Muscle of leg (tissue), 11 donors: ENCODE measurements around the gene TPBGL. TPM values are rescaled to one million over a fixed set of nuclear protein-coding genes. Genes with fewer than 3 reads are reported as not detected.

Source experiments
- DNase-seq: peaks from one replicate; pipeline ENCODE4 v3.0.0; 2013
- H3K27ac ChIP-seq: one replicate; pipeline ENCODE4 v1.5.1; 2013; ENCODE audit warnings: mild to moderate bottlenecking, low read length, control low read depth
- H3K27me3 ChIP-seq: one replicate; pipeline ENCODE4 v1.6.1; 2013; ENCODE audit warnings: low read length; ENCODE audit not compliant: control insufficient read depth, insufficient read depth
- H3K36me3 ChIP-seq: one replicate; pipeline ENCODE4 v1.6.1; 2013; ENCODE audit warnings: low read length; ENCODE audit not compliant: control insufficient read depth, insufficient read depth
- H3K4me1 ChIP-seq: one replicate; pipeline ENCODE4 v1.6.1; 2013; ENCODE audit warnings: low read length; ENCODE audit not compliant: control insufficient read depth, insufficient read depth
- H3K4me3 ChIP-seq: one replicate; pipeline ENCODE4 v1.5.1; 2013; ENCODE audit warnings: low read length, control low read depth
- H3K9me3 ChIP-seq: replicated peaks from 2 replicates; pipeline ENCODE4 v1.6.1; 2013; ENCODE audit warnings: low read depth, low read length; ENCODE audit not compliant: control insufficient read depth
- WGBS: methylation state at CpG from one replicate; pipeline ENCODE4 v1.1.5; 2013; ENCODE audit warnings: missing lambda C conversion rate; ENCODE audit not compliant: insufficient coverage; 5-methylcytosine and 5-hydroxymethylcytosine counted together
- polyA plus RNA-seq, 8 donors: library from polyadenylated mRNA; unstranded; fragments of 120-200 nt; gene quantifications; one replicate each; pipeline versions ENCODE4 v1.2.1 to v1.2.3, GENCODE V29; 2013; ENCODE audit warnings: inconsistent platforms in 1 of 8, low replicate concordance in 1 of 8; ENCODE audit not compliant: insufficient read length in 8 of 8, insufficient read depth in 1 of 8
- total RNA-seq: library from RNA; stranded (reverse); fragments of 120-200 nt; gene quantifications from one replicate; pipeline ENCODE4 v1.2.4, GENCODE V29; 2013

Gene TPBGL
- total and polyA plus RNA-seq, 9 donors, result 0.08 to 0.37 (median 0.21) TPM; not detected in 1

- Histone ChIP-seq H3K27ac (no peak overlapping the region), H3K4me1 (peaks cover 7% of the 10 kb centered on the region), H3K36me3 (peaks cover 50% of the 10 kb centered on the region), H3K4me3 (no peak overlapping the region), H3K27me3 (no peaks in the 10 kb centered on the region), H3K9me3 (no peaks in the 10 kb centered on the region)
- WGBS, result 12% methylated on average over 8 of the region's 9 CpGs
- DNase-seq, result peak; percentile 85
These were observed 39.7 kb downstream of the TPBGL start for GRCh38 chr11:75280227-75280701.

- Histone ChIP-seq H3K4me3 (no peak overlapping the region), H3K27ac (no peak overlapping the region), H3K9me3 (no peaks in the 10 kb centered on the region), H3K36me3 (peaks cover 57% of the 10 kb centered on the region), H3K4me1 (peaks cover 7% of the 10 kb centered on the region), H3K27me3 (no peaks in the 10 kb centered on the region)
- 83% methylated on average over 12 of the region's 15 CpGs for WGBS
- no peak for DNase-seq
These were observed 40.3 kb downstream of the TPBGL start for GRCh38 chr11:75280770-75281468.

GRCh38 chr11:75281469-75282095, 41.0 kb downstream of the TPBGL start:
- Histone ChIP-seq H3K4me1 (peaks cover 7% of the 10 kb centered on the region), H3K4me3 (no peak overlapping the region), H3K9me3 (no peaks in the 10 kb centered on the region), H3K27me3 (no peaks in the 10 kb centered on the region), H3K36me3 (peaks cover 58% of the 10 kb centered on the region), H3K27ac (no peak overlapping the region)
- WGBS, result 89% methylated on average over 6 of the region's 10 CpGs
- no peak for DNase-seq

GRCh38 chr11:75283391-75283931, 42.9 kb downstream of the TPBGL start:
- H3K9me3 ChIP-seq, result no peaks in the 10 kb centered on the region
- no peaks in the 10 kb centered on the region for H3K27me3 ChIP-seq
- no peak overlapping the region for H3K27ac ChIP-seq
- peaks cover 5% of the 10 kb centered on the region for H3K4me1 ChIP-seq
- WGBS, result 80% methylated on average over 10 of the region's 16 CpGs
- DNase-seq, result no peak
- H3K4me3 ChIP-seq, result no peak overlapping the region
- H3K36me3 ChIP-seq, result peaks cover 47% of the 10 kb centered on the region

GRCh38 chr11:75285776-75286360, 45.3 kb downstream of the TPBGL start:
- Histone ChIP-seq H3K9me3 (no peaks in the 10 kb centered on the region), H3K4me1 (no peaks in the 10 kb centered on the region)
- 77% methylated on average over 3 of the region's 5 CpGs for WGBS

GRCh38 chr11:75286826-75287465, 46.4 kb downstream of the TPBGL start:
- Histone ChIP-seq H3K27ac (no peak overlapping the region), H3K36me3 (peaks cover 26% of the 10 kb centered on the region), H3K9me3 (no peaks in the 10 kb centered on the region), H3K4me1 (no peaks in the 10 kb centered on the region), H3K27me3 (no peaks in the 10 kb centered on the region), H3K4me3 (no peak overlapping the region)
- no peak for DNase-seq
- 80% methylated on average over 8 of the region's 14 CpGs for WGBS

More at GRCh38 chr11:75285776-75286360, 45.3 kb downstream of the TPBGL start:
- no peak for DNase-seq
- H3K36me3 ChIP-seq, result peaks cover 33% of the 10 kb centered on the region
- no peak overlapping the region for H3K27ac ChIP-seq
- no peaks in the 10 kb centered on the region for H3K27me3 ChIP-seq
- no peak overlapping the region for H3K4me3 ChIP-seq

- DNase-seq, result no peak
- no peaks in the 10 kb centered on the region for H3K27me3 ChIP-seq
These were observed 47.0 kb downstream of the TPBGL start for GRCh38 chr11:75287579-75287978.

GRCh38 chr11:75289511-75289760, 48.9 kb downstream of the TPBGL start:
- 35% methylated on average over 2 of the region's 6 CpGs for WGBS
- H3K27me3 ChIP-seq, result no peaks in the 10 kb centered on the region
- no peak for DNase-seq
- peaks cover 13% of the 10 kb centered on the region for H3K4me1 ChIP-seq
- peaks cover 19% of the 10 kb centered on the region for H3K36me3 ChIP-seq
- no peaks in the 10 kb centered on the region for H3K9me3 ChIP-seq
- no peak overlapping the region for H3K4me3 ChIP-seq
- H3K27ac ChIP-seq, result no peak overlapping the region

More at GRCh38 chr11:75287579-75287978, 47.0 kb downstream of the TPBGL start:
- 94% methylated on average over 16 of the region's 17 CpGs for WGBS
- Histone ChIP-seq H3K4me1 (no peaks in the 10 kb centered on the region), H3K4me3 (no peak overlapping the region), H3K27ac (no peak overlapping the region), H3K36me3 (peaks cover 26% of the 10 kb centered on the region), H3K9me3 (no peaks in the 10 kb centered on the region)

GRCh38 chr11:75289919-75290318, 49.3 kb downstream of the TPBGL start:
- H3K27me3 ChIP-seq, result no peaks in the 10 kb centered on the region

GRCh38 chr11:75291741-75292140, 51.2 kb downstream of the TPBGL start:
- H3K36me3 ChIP-seq, result peaks cover 8% of the 10 kb centered on the region
- H3K9me3 ChIP-seq, result peaks cover 2% of the 10 kb centered on the region
- H3K4me1 ChIP-seq, result peaks cover 13% of the 10 kb centered on the region
- H3K4me3 ChIP-seq, result no peak overlapping the region
- no peak for DNase-seq
- no peaks in the 10 kb centered on the region for H3K27me3 ChIP-seq
- 96% methylated on average over 2 of the region's 6 CpGs for WGBS
- no peak overlapping the region for H3K27ac ChIP-seq

More at GRCh38 chr11:75289919-75290318, 49.3 kb downstream of the TPBGL start:
- no peak for DNase-seq
- 77% methylated on average over 10 of the region's 12 CpGs for WGBS
- Histone ChIP-seq H3K4me1 (peaks cover 13% of the 10 kb centered on the region), H3K4me3 (no peak overlapping the region), H3K36me3 (peaks cover 18% of the 10 kb centered on the region), H3K27ac (no peak overlapping the region), H3K9me3 (no peaks in the 10 kb centered on the region)
